Endothelial cell of umbilical vein (primary cell): ENCODE results near the gene AK6. TPM values are rescaled to one million over a fixed set of nuclear protein-coding genes. Genes with fewer than 3 reads are reported as not detected.

Experiments
- BruUV-seq: library from RNA; stranded (reverse); fragments of 400-500 nt; replicated peaks from 2 replicates; lab custom pipeline; 2021; lab: Mats Ljungman, UMichigan
- CTCF ChIA-PET: fragments of 300-600, 350-600 bp; sonication (Branson Sonifier 250); formaldehyde crosslinking; loops from one replicate; lab custom pipeline; 2021; ENCODE audit warnings: antibody characterized with exemption, inconsistent platforms; lab: Charles Lee
- POLR2A ChIA-PET: fragments of 300-600, 350-600 bp; sonication (Branson Sonifier 250); formaldehyde crosslinking; loops from one replicate; lab custom pipeline; 2021; ENCODE audit warnings: antibody characterized with exemption, inconsistent platforms; lab: Charles Lee
- DNase-seq: peaks from one replicate; pipeline ENCODE4 v3.0.0-alpha.2; 2011; ENCODE audit warnings: low read depth, low spot score
- FAIRE-seq: peaks from 2 replicates; lab custom pipeline; 2011; peaks lifted over from hg19 to GRCh38; lab: Jason Lieb, UNC
- H2AFZ ChIP-seq: 2 replicates; pipeline ENCODE4 v1.6.0; 2012; ENCODE audit warnings: low read depth, low read length, control low read depth, inconsistent platforms
- H3K27ac ChIP-seq: 2 replicates; pipeline ENCODE4 v1.5.1; 2011; ENCODE audit warnings: low read depth, mild to moderate bottlenecking, control low read depth, low read length, moderate library complexity; ENCODE audit not compliant: insufficient read depth
- H3K27me3 ChIP-seq, 2 experiments: 2 replicates each; pipeline versions ENCODE4 v1.6.0 to v1.6.1; 2011; ENCODE audit warnings: low read length in 2 of 2, mixed read lengths in 1 of 2; ENCODE audit not compliant: control insufficient read depth in 2 of 2, insufficient read depth in 2 of 2
- H3K36me3 ChIP-seq, 2 experiments: 2 replicates in 1 of 2; 3 replicates in 1 of 2; pipeline ENCODE4 v1.5.1; 2011; ENCODE audit warnings: low read length in 2 of 2, mild to moderate bottlenecking in 1 of 2, moderate library complexity in 1 of 2; ENCODE audit not compliant: control insufficient read depth in 2 of 2, insufficient read depth in 2 of 2; ENCODE audit errors: extremely low read depth in 1 of 2
- H3K4me1 ChIP-seq: 3 replicates; pipeline ENCODE4 v1.5.1; 2011; ENCODE audit warnings: mild to moderate bottlenecking, low read length; ENCODE audit not compliant: control insufficient read depth, insufficient read depth; ENCODE audit errors: extremely low read depth
- H3K4me2 ChIP-seq: 2 replicates; pipeline ENCODE4 v1.6.1; 2011; ENCODE audit warnings: low read length, control low read depth, mixed read lengths; ENCODE audit not compliant: insufficient read depth
- H3K4me3 ChIP-seq, 3 experiments: fragments of 200-600 bp in 1 of 3; sonication (generic), shearing (Covaris generic) in 1 of 3; replicated peaks in 1 of 3; 2 replicates each; pipeline ENCODE4 v1.5.1; 2011 to 2016; ENCODE audit warnings: control low read depth in 3 of 3, low read length in 3 of 3, mild to moderate bottlenecking in 2 of 3, inconsistent platforms in 1 of 3, low read depth in 1 of 3, moderate library complexity in 1 of 3; ENCODE audit not compliant: insufficient read depth in 1 of 3
- H3K79me2 ChIP-seq: 2 replicates; pipeline ENCODE4 v1.6.0; 2012; ENCODE audit warnings: low read length, inconsistent platforms; ENCODE audit not compliant: control insufficient read depth, insufficient read depth
- H3K9ac ChIP-seq: replicated peaks from 2 replicates; pipeline ENCODE3; 2011; ENCODE audit warnings: low read length, control low read depth; ENCODE audit not compliant: insufficient read depth; ENCODE audit errors: extremely low read depth
- H3K9me1 ChIP-seq: replicated peaks from 3 replicates; pipeline ENCODE4 v1.6.0; 2011; ENCODE audit warnings: mild to moderate bottlenecking, low read length; ENCODE audit not compliant: control insufficient read depth, insufficient read depth; ENCODE audit errors: extremely low read depth
- H3K9me3 ChIP-seq: replicated peaks from 2 replicates; pipeline ENCODE4 v1.5.1; 2012; ENCODE audit warnings: low read length, inconsistent platforms; ENCODE audit not compliant: control insufficient read depth, insufficient read depth
- H4K20me1 ChIP-seq: replicated peaks from 2 replicates; pipeline ENCODE3; 2011; ENCODE audit warnings: mild to moderate bottlenecking, low read length; ENCODE audit not compliant: control insufficient read depth, insufficient read depth; ENCODE audit errors: extremely low read depth
- EZH2 ChIP-seq: IDR thresholded peaks from 2 replicates; pipeline ENCODE4 v1.6.1; 2012; ENCODE audit warnings: borderline replicate concordance, low read depth, mild to moderate bottlenecking, moderate library complexity, low read length, inconsistent platforms; ENCODE audit not compliant: severe bottlenecking
- FOS ChIP-seq: IDR thresholded peaks from 2 replicates; pipeline ENCODE4 v1.6.1; 2011; ENCODE audit warnings: mild to moderate bottlenecking, low read length, moderate library complexity, borderline replicate concordance; ENCODE audit not compliant: insufficient read depth
- GATA2 ChIP-seq: IDR thresholded peaks from 2 replicates; pipeline ENCODE4 v1.7.0; 2011; ENCODE audit warnings: low read depth, mild to moderate bottlenecking, moderate library complexity, mixed read lengths, low read length; ENCODE audit not compliant: insufficient read length, insufficient read depth
- JUN ChIP-seq: IDR thresholded peaks from 2 replicates; pipeline ENCODE4 v1.6.1; 2011; ENCODE audit warnings: borderline replicate concordance, low read depth; ENCODE audit not compliant: insufficient read length, insufficient read depth
- MYC ChIP-seq: IDR thresholded peaks from one replicate; pipeline ENCODE4 v1.6.1; 2011; ENCODE audit warnings: mild to moderate bottlenecking, low read depth, low read length
- POLR2A ChIP-seq: IDR thresholded peaks from 2 replicates; pipeline ENCODE4 v1.6.1; 2012; ENCODE audit warnings: low read depth, mild to moderate bottlenecking, control low read depth, low read length
- POLR2AphosphoS5 ChIP-seq: IDR thresholded peaks from 2 replicates; pipeline ENCODE4 v1.6.1; 2012; ENCODE audit warnings: low read depth, mild to moderate bottlenecking, control low read depth, low read length, moderate library complexity; ENCODE audit not compliant: insufficient read depth
- dilution Hi-C: fragments of 300-500 bp; cut with MboI; formaldehyde crosslinking; loops from one replicate; pipeline ENCODE4 v1.15.0; 2019; ENCODE audit warnings: low sequenced_read_pairs; ENCODE audit not compliant: extremely low pct_ligation_motif_present
- intact Hi-C: fragments of 100-400 bp; cut with micrococcal nuclease; formaldehyde crosslinking; loops from one replicate; pipeline ENCODE4 v1.10.0; 2022
- polyA plus RNA-seq, 4 experiments: library from polyadenylated mRNA; depleted of rRNA in 3 of 4; stranded (reverse) in 3 of 4; unstranded in 1 of 4; fragments of >200 nt; gene quantifications; 2 replicates each; pipeline versions ENCODE4 v1.2.1 to v1.2.3, GENCODE V29; 2011 to 2012; ENCODE audit warnings: missing spikeins in 1 of 4
- total RNA-seq: library from RNA; stranded (reverse); gene quantifications from 2 replicates; pipeline ENCODE4 v1.2.3, GENCODE V29; 2021
- TF ChIP-seq, protein P1 (sequence below): IDR thresholded peaks from 2 replicates; pipeline ENCODE4 v1.6.1; 2011; ENCODE audit not compliant: insufficient read depth, insufficient read length
- TF ChIP-seq, protein P2 (sequence below), 2 donors: IDR thresholded peaks; 1 replicate in 1 of 2; 2 replicates in 1 of 2; pipeline ENCODE4 v1.5.1; 2011; ENCODE audit warnings: low read length in 2 of 2, mild to moderate bottlenecking in 2 of 2, moderate library complexity in 2 of 2, control low read depth in 1 of 2, inconsistent platforms in 1 of 2, low read depth in 1 of 2; ENCODE audit not compliant: insufficient read depth in 1 of 2; ENCODE audit errors: extremely low read depth in 1 of 2

Gene AK6
- total and polyA plus RNA-seq, 2 donors (not counting 3 experiments of a cell fraction or from before 2014, with no cell fraction given): 13.2 to 30.1 TPM

DNA sequence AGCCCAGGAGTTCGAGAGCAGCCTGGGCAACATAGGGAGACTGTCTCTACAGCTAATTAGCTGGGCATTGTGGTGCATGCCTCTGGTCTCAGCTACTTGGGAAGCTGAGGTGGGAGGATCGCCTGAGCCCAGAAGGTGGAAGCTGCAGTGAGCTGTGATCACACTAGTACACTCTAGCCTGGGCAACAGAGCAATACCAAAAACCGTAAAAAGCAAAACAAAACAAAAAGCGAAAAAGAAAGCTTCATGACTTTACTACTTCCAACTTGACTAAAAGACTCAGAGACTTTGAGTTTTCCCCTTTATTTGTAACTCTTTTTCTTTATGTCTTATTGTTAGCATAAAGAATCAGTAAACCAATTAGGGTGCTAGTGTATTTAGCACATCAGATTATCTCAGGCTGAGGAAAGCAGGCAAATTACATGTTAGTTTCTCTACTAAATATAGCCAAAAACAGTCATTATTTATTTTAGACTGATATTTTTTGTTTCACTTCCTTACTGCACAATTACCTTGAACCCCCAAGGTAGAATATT lies 5.7 kb upstream of the AK6 start:
- Histone ChIP-seq H3K9me3 (no peaks in the 10 kb centered on the region), H3K4me2 (no peak overlapping the region), H3K27me3 (no peaks in the 10 kb centered on the region), H3K4me3 (no peak overlapping the region), H3K9ac (no peak overlapping the region), H3K36me3 (peaks cover 4 to 8% of the 10 kb centered on the region in 2 experiments), H3K79me2 (peaks cover 11% of the 10 kb centered on the region), H2AFZ (no peak overlapping the region), H3K4me1 (peaks cover 9% of the 10 kb centered on the region), H3K9me1 (no peaks in the 10 kb centered on the region), H3K27ac (no peak overlapping the region), H4K20me1 (no peaks in the 10 kb centered on the region)
- intact Hi-C loops (no loop called here), dilution Hi-C loops (no loop called here)
- no peak for DNase-seq
- POLR2A ChIA-PET: no interaction called here
- CTCF ChIA-PET: interaction anchor here (1.3 kb wide), 1 partner anchor 19 kb away, joined by 4 read pairs; no protein-coding TSS in a partner anchor
- TF ChIP-seq GATA2: no peak
- TF ChIP-seq JUN: no peak
- TF ChIP-seq POLR2A: no peak
- no peak for TF ChIP-seq FOS
- no peak for TF ChIP-seq POLR2AphosphoS5
- no peak for TF ChIP-seq EZH2
- TF ChIP-seq, protein P1, sequence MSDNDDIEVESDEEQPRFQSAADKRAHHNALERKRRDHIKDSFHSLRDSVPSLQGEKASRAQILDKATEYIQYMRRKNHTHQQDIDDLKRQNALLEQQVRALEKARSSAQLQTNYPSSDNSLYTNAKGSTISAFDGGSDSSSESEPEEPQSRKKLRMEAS: no peak
- TF ChIP-seq, protein P2, sequence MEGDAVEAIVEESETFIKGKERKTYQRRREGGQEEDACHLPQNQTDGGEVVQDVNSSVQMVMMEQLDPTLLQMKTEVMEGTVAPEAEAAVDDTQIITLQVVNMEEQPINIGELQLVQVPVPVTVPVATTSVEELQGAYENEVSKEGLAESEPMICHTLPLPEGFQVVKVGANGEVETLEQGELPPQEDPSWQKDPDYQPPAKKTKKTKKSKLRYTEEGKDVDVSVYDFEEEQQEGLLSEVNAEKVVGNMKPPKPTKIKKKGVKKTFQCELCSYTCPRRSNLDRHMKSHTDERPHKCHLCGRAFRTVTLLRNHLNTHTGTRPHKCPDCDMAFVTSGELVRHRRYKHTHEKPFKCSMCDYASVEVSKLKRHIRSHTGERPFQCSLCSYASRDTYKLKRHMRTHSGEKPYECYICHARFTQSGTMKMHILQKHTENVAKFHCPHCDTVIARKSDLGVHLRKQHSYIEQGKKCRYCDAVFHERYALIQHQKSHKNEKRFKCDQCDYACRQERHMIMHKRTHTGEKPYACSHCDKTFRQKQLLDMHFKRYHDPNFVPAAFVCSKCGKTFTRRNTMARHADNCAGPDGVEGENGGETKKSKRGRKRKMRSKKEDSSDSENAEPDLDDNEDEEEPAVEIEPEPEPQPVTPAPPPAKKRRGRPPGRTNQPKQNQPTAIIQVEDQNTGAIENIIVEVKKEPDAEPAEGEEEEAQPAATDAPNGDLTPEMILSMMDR (IDR thresholded peaks at IDR 0.05; ENCODE audit: extremely low read depth in 1 of 2, insufficient read depth in 1 of 2, low read depth in 1 of 2, low read length in 2 of 2): no peak
- TF ChIP-seq MYC: no peak
- no TSS peak for BruUV-seq
- FAIRE-seq: no peak
